H9 (cell line): ENCODE data around the gene VPS72. TPM values are rescaled to one million over a fixed set of nuclear protein-coding genes. Genes with fewer than 3 reads are reported as not detected.
A peak's percentile ranks its signal among the peaks of the same experiment; 100 is the strongest.

Experiments
- DNase-seq: peaks from one replicate; pipeline ENCODE4 v3.0.0-alpha.2; 2017
- H2AFZ ChIP-seq: one replicate; pipeline ENCODE4 v1.6.1; 2013; ENCODE audit warnings: mild to moderate bottlenecking, low read length, control low read depth, moderate library complexity
- H2AK5ac ChIP-seq: 2 replicates; pipeline ENCODE4 v1.6.1; 2013; ENCODE audit warnings: low read length, control low read depth, mixed read lengths; ENCODE audit not compliant: insufficient read length
- H2BK120ac ChIP-seq: one replicate; pipeline ENCODE4 v1.6.1; 2013; ENCODE audit warnings: low read depth, mild to moderate bottlenecking, low read length, control low read depth, inconsistent platforms; ENCODE audit not compliant: poor library complexity, severe bottlenecking
- H2BK12ac ChIP-seq: 2 replicates; pipeline ENCODE4 v1.6.1; 2013; ENCODE audit warnings: low read length, control low read depth, mixed read lengths, low read depth; ENCODE audit not compliant: insufficient read length
- H2BK15ac ChIP-seq: 2 replicates; pipeline ENCODE4 v1.6.1; 2013; ENCODE audit warnings: low read depth, low read length, control low read depth
- H2BK20ac ChIP-seq: one replicate; pipeline ENCODE4 v1.6.1; 2013; ENCODE audit warnings: low read depth, mild to moderate bottlenecking, low read length, control low read depth, inconsistent platforms; ENCODE audit not compliant: poor library complexity, severe bottlenecking
- H2BK5ac ChIP-seq: 2 replicates; pipeline ENCODE4 v1.6.1; 2013; ENCODE audit warnings: low read length, control low read depth, mixed read lengths; ENCODE audit not compliant: insufficient read length
- H3K14ac ChIP-seq: 2 replicates; pipeline ENCODE4 v1.6.1; 2013; ENCODE audit warnings: low read length, control low read depth; ENCODE audit not compliant: insufficient read depth
- H3K18ac ChIP-seq: 2 replicates; pipeline ENCODE4 v1.6.1; 2013; ENCODE audit warnings: low read depth, mild to moderate bottlenecking, mixed read lengths, low read length, control low read depth; ENCODE audit not compliant: insufficient read length
- H3K23ac ChIP-seq: 2 replicates; pipeline ENCODE4 v1.6.1; 2013; ENCODE audit warnings: low read length, control low read depth, mixed read lengths, low read depth; ENCODE audit not compliant: insufficient read length
- H3K23me2 ChIP-seq: 2 replicates; pipeline ENCODE4 v1.6.1; 2013; ENCODE audit warnings: low read depth, mild to moderate bottlenecking, mixed read lengths, low read length, control low read depth; ENCODE audit not compliant: insufficient read length, poor library complexity, severe bottlenecking
- H3K27ac ChIP-seq: 2 replicates; pipeline ENCODE4 v1.5.1; 2013; ENCODE audit warnings: low read length, control low read depth, mixed read lengths, low read depth; ENCODE audit not compliant: insufficient read length
- H3K27me3 ChIP-seq: 2 replicates; pipeline ENCODE4 v1.6.1; 2013; ENCODE audit warnings: low read length, control low read depth, inconsistent platforms; ENCODE audit not compliant: insufficient read depth
- H3K4ac ChIP-seq: 2 replicates; pipeline ENCODE4 v1.6.1; 2013; ENCODE audit warnings: low read depth, mild to moderate bottlenecking, control low read depth, inconsistent platforms, low read length, moderate library complexity
- H3K4me1 ChIP-seq: 2 replicates; pipeline ENCODE4 v1.6.1; 2013; ENCODE audit warnings: low read length, control low read depth, inconsistent platforms; ENCODE audit not compliant: insufficient read depth
- H3K4me2 ChIP-seq: 2 replicates; pipeline ENCODE4 v1.6.1; 2013; ENCODE audit warnings: low read length, control low read depth, mixed read lengths; ENCODE audit not compliant: insufficient read length, insufficient read depth
- H3K56ac ChIP-seq: 2 replicates; pipeline ENCODE4 v1.6.1; 2013; ENCODE audit warnings: low read depth, mild to moderate bottlenecking, mixed read lengths, low read length, control low read depth; ENCODE audit not compliant: insufficient read length
- H3K79me1 ChIP-seq: 2 replicates; pipeline ENCODE4 v1.6.1; 2013; ENCODE audit warnings: low read depth, mild to moderate bottlenecking, moderate library complexity, low read length, control low read depth, inconsistent platforms; ENCODE audit not compliant: insufficient read depth, poor library complexity, severe bottlenecking
- H3K79me2 ChIP-seq: 2 replicates; pipeline ENCODE4 v1.6.1; 2013; ENCODE audit warnings: low read length, control low read depth, inconsistent platforms; ENCODE audit not compliant: insufficient read depth
- H3K9ac ChIP-seq: 2 replicates; pipeline ENCODE4 v1.6.1; 2013; ENCODE audit warnings: low read length, control low read depth, mixed read lengths; ENCODE audit not compliant: insufficient read length; ENCODE audit errors: extremely low read depth
- H3K9me3 ChIP-seq: one replicate; pipeline ENCODE4 v1.6.1; 2013; ENCODE audit warnings: low read depth, low read length, inconsistent platforms; ENCODE audit not compliant: control insufficient read depth
- H3T11ph ChIP-seq: one replicate; pipeline ENCODE4 v1.6.1; 2013; ENCODE audit warnings: mild to moderate bottlenecking, low read length, control low read depth, inconsistent platforms
- H4K20me1 ChIP-seq: one replicate; pipeline ENCODE4 v1.6.1; 2013; ENCODE audit not compliant: control insufficient read depth, insufficient read length, insufficient read depth
- H4K5ac ChIP-seq: 2 replicates; pipeline ENCODE4 v1.6.1; 2013; ENCODE audit warnings: low read depth, mild to moderate bottlenecking, mixed read lengths, low read length, control low read depth; ENCODE audit not compliant: insufficient read length
- H4K8ac ChIP-seq: replicated peaks from 2 replicates; pipeline ENCODE4 v1.6.1; 2013; ENCODE audit warnings: low read length, control low read depth, mixed read lengths, low read depth; ENCODE audit not compliant: insufficient read length
- H4K91ac ChIP-seq: 2 replicates; pipeline ENCODE4 v1.6.1; 2013; ENCODE audit warnings: low read depth, mild to moderate bottlenecking, moderate library complexity, mixed read lengths, low read length, control low read depth; ENCODE audit not compliant: insufficient read length
- H3K27ac Mint-ChIP-seq, 3 experiments: 2 replicates in 2 of 3; 3 replicates in 1 of 3; pipeline ENCODE4 v1.8.0; 2020 to 2021; ENCODE audit warnings: mixed read lengths in 3 of 3, mild to moderate bottlenecking in 1 of 3, moderate library complexity in 1 of 3
- H3K27me3 Mint-ChIP-seq: 2 replicates; pipeline ENCODE4 v1.8.0; 2021; ENCODE audit warnings: low read depth, mild to moderate bottlenecking, moderate library complexity, mixed read lengths
- H3K36me3 Mint-ChIP-seq, 3 experiments: 2 replicates in 2 of 3; 3 replicates in 1 of 3; pipeline ENCODE4 v1.8.0; 2020 to 2021; ENCODE audit warnings: low read depth in 3 of 3, mixed read lengths in 3 of 3; ENCODE audit not compliant: insufficient read depth in 1 of 3
- H3K4me1 Mint-ChIP-seq, 2 experiments: 2 replicates each; pipeline ENCODE4 v1.8.0; 2020; ENCODE audit warnings: mixed read lengths in 2 of 2
- H3K4me3 Mint-ChIP-seq, 2 experiments: 2 replicates in 1 of 2; 3 replicates in 1 of 2; pipeline ENCODE4 v1.8.0; 2020 to 2021; ENCODE audit warnings: mild to moderate bottlenecking in 2 of 2, mixed read lengths in 2 of 2, moderate library complexity in 1 of 2
- H3K9me3 Mint-ChIP-seq, 2 experiments: 2 replicates in 1 of 2; 3 replicates in 1 of 2; pipeline ENCODE4 v1.8.0; 2020; ENCODE audit warnings: mild to moderate bottlenecking in 2 of 2, mixed read lengths in 2 of 2, moderate library complexity in 1 of 2
- CTCF ChIP-seq: fragments of 200-600 bp; sonication (generic); conservative IDR thresholded peaks from 3 replicates; pipeline ENCODE4 v1.8.0; 2021; ENCODE audit warnings: antibody characterized with exemption, mild to moderate bottlenecking
- WGBS: extraction: QIAGEN DNeasy Blood & Tissue Kit; methylation state at CpG from one replicate; pipeline ENCODE4 v1.1.7; 2013; ENCODE audit warnings: missing lambda C conversion rate, low lambda C conversion rate, mixed read lengths; ENCODE audit not compliant: insufficient read length; ENCODE audit errors: extremely low coverage; 5-methylcytosine and 5-hydroxymethylcytosine counted together
- total RNA-seq: library from RNA; stranded (reverse); gene quantifications from 2 replicates; pipeline ENCODE4 v1.2.1, GENCODE V29; 2021

Gene VPS72
- total RNA-seq, 1 experiment from 2014 or later: 91.4 TPM

DNA sequence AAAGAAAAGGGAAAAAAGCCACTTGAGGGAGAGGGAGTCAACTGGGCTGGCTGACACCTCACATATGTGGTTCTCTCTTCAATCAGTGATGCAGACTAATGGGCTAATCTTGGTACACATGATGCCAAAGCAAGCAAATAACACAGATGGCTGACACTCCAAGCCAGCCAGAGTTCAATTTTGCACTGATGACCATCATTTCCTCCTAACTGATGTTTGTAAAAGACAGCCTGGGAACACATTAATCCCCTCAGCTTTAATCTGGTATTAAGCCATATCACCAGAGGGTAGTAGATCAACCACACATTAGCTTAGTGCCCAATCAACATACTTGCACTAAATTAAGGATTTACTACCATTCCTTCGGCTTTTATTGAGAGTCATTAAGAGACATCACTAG is 2.8 kb downstream of the VPS72 start:
- H3K9ac ChIP-seq: no peak overlapping the region
- H3K27me3 ChIP-seq: no peaks in the 10 kb centered on the region
- no peak overlapping the region for H4K5ac ChIP-seq
- no peak overlapping the region for H2BK20ac ChIP-seq
- peaks cover 24 to 45% (median 38%) of the 10 kb centered on the region in 3 experiments for H3K36me3 Mint-ChIP-seq
- H2BK12ac ChIP-seq: no peak overlapping the region
- H3K4ac ChIP-seq: no peak overlapping the region
- TF ChIP-seq CTCF: no peak
- H4K8ac ChIP-seq: no peak overlapping the region
- no CpG with 5 or more reads among the region's 1 CpG for WGBS
- H4K91ac ChIP-seq: no peak overlapping the region
- H4K20me1 ChIP-seq: no peaks in the 10 kb centered on the region
- peaks cover 4% of the 10 kb centered on the region for H3K23me2 ChIP-seq
- H3K18ac ChIP-seq: no peak overlapping the region
- H3K4me1 Mint-ChIP-seq: peaks cover 6 to 13% of the 10 kb centered on the region in 2 experiments
- no peak for DNase-seq
- H2BK15ac ChIP-seq: no peak overlapping the region
- no peaks in the 10 kb centered on the region for H3K79me1 ChIP-seq
- H3K4me3 Mint-ChIP-seq: no peak overlapping the region
- no peak overlapping the region for H2BK120ac ChIP-seq
- no peaks in the 10 kb centered on the region; a peak in 1 of 5 replicates for H3K9me3 Mint-ChIP-seq
- 0 out of 2 replicates have a peak, but pooled peaks cover 2% of the 10 kb centered on the region for H3K27me3 Mint-ChIP-seq
- no peak overlapping the region for H3K56ac ChIP-seq
- peaks cover 13% of the 10 kb centered on the region; the same call in 1 of the 2 replicates for H3K79me2 ChIP-seq
- no peak overlapping the region for H3T11ph ChIP-seq
- no peak overlapping the region for H3K14ac ChIP-seq
- no peak overlapping the region for H3K27ac ChIP-seq
- no peak overlapping the region for H3K4me2 ChIP-seq
- H3K4me1 ChIP-seq: no peaks in the 10 kb centered on the region
- no peak overlapping the region for H2BK5ac ChIP-seq
- H3K9me3 ChIP-seq: no peaks in the 10 kb centered on the region
- H2AK5ac ChIP-seq: no peak overlapping the region
- peak overlapping the region in 1 of 3 experiments; percentile 85; a peak in 2 of 7 replicates for H3K27ac Mint-ChIP-seq
- H3K23ac ChIP-seq: no peak overlapping the region
- H2AFZ ChIP-seq: no peak overlapping the region
